HFFc6 (cell line): ENCODE results near the gene ZNF155. TPM values are rescaled to one million over a fixed set of nuclear protein-coding genes. Genes with fewer than 3 reads are reported as not detected.
A peak's percentile ranks its signal among the peaks of the same experiment; 100 is the strongest.

ENCODE experiments used
- DNase-seq: peaks from one replicate; pipeline ENCODE4 v3.0.0-alpha.2; 2018
- H3K27ac Mint-ChIP-seq: 2 replicates; pipeline ENCODE4 v1.8.0; 2020; ENCODE audit warnings: mild to moderate bottlenecking, mixed read lengths
- H3K27me3 Mint-ChIP-seq: 2 replicates; pipeline ENCODE4 v1.8.0; 2021; ENCODE audit warnings: mild to moderate bottlenecking, moderate library complexity, mixed read lengths; ENCODE audit not compliant: insufficient read depth
- H3K36me3 Mint-ChIP-seq: 2 replicates; pipeline ENCODE4 v1.8.0; 2021; ENCODE audit warnings: low read depth, mixed read lengths
- H3K4me1 Mint-ChIP-seq: 2 replicates; pipeline ENCODE4 v1.8.0; 2020; ENCODE audit warnings: low read depth, mixed read lengths
- H3K4me3 Mint-ChIP-seq: 2 replicates; pipeline ENCODE4 v1.8.0; 2020; ENCODE audit warnings: mild to moderate bottlenecking, moderate library complexity, mixed read lengths
- H3K9me3 Mint-ChIP-seq: 2 replicates; pipeline ENCODE4 v1.8.0; 2020; ENCODE audit warnings: mild to moderate bottlenecking, mixed read lengths
- CTCF ChIP-seq: fragments of 200-600 bp; sonication (generic); IDR thresholded peaks from 2 replicates; pipeline ENCODE4 v1.5.0; 2021; ENCODE audit warnings: antibody characterized with exemption, mild to moderate bottlenecking
- long read RNA-seq: library from polyadenylated mRNA; unstranded; transcript quantifications from one replicate; pipeline ENCODE4 v2.0.0, GENCODE V29; 2019
- total RNA-seq, 6 experiments: library from RNA; stranded (reverse); fragmentation: NEBNext Ultra II Directional; extraction: Animal tissue kit (Norgen Biotek cat#: 25700); gene quantifications; 2 replicates in 1 of 6; 3 replicates in 5 of 6; pipeline ENCODE4 v1.2.3, GENCODE V29; 2021

The ZNF155 gene
- 1 to 10 TPM; 5.7 to 6.7 (median 6.4) TPM for total RNA-seq
- long read RNA-seq, partial matches to known transcripts: 1 of 17 reads
- long read RNA-seq, other reads (novel, unspliced or antisense): 12 of 17 reads

- H3K4me1 Mint-ChIP-seq: peaks cover 10% of the 10 kb centered on the region
- no peaks in the 10 kb centered on the region; the same call in 1 of the 2 replicates for H3K27me3 Mint-ChIP-seq
- no peak for TF ChIP-seq CTCF
- peak; percentile 98 for DNase-seq
- peak within 1 kb of the TSS; percentile 97 for H3K4me3 Mint-ChIP-seq
- peaks cover 17% of the 10 kb centered on the region for H3K36me3 Mint-ChIP-seq
- H3K9me3 Mint-ChIP-seq: no peaks in the 10 kb centered on the region
- peak within 1 kb of the TSS; percentile 92 for H3K27ac Mint-ChIP-seq
These were observed at the start of gene ZNF155 for GRCh38 chr19:43983912-43984686. ZNF155 (plus strand) TSS chr19:43984188; CDS start chr19:43988544, 4,356 bp downstream.

GRCh38 chr19:43934985-43935708 lies 48.8 kb upstream of the ZNF155 start, which contains the start of gene ZNF45:
ZNF45 (minus strand) TSS chr19:43935282; CDS start chr19:43922185, 13,097 bp downstream.
- Mint-ChIP-seq H3K36me3 (peaks cover 24% of the 10 kb centered on the region), H3K4me1 (peaks cover 15% of the 10 kb centered on the region), H3K27ac (peak within 1 kb of the TSS; percentile 92), H3K9me3 (peaks cover 4% of the 10 kb centered on the region; the same call in 1 of the 2 replicates), H3K4me3 (peak within 1 kb of the TSS; percentile 98), H3K27me3 (no peaks in the 10 kb centered on the region; the same call in none of the 2 replicates)
- TF ChIP-seq CTCF: no peak
- peak; percentile 77 for DNase-seq

- Mint-ChIP-seq H3K9me3 (peaks cover 4% of the 10 kb centered on the region; the same call in 1 of the 2 replicates), H3K4me3 (no peak overlapping the region), H3K27ac (no peak overlapping the region), H3K27me3 (no peaks in the 10 kb centered on the region; the same call in none of the 2 replicates), H3K4me1 (peaks cover 15% of the 10 kb centered on the region), H3K36me3 (peaks cover 14% of the 10 kb centered on the region)
- TF ChIP-seq CTCF: no peak
- no peak for DNase-seq
These were observed 47.8 kb upstream of the ZNF155 start for GRCh38 chr19:43936188-43936587.

- DNase-seq: no peak
- Mint-ChIP-seq H3K27ac (no peak overlapping the region), H3K27me3 (no peaks in the 10 kb centered on the region; the same call in none of the 2 replicates), H3K9me3 (peaks cover 4% of the 10 kb centered on the region; the same call in 1 of the 2 replicates), H3K4me1 (peaks cover 6% of the 10 kb centered on the region; the same call in 1 of the 2 replicates), H3K36me3 (no peaks in the 10 kb centered on the region), H3K4me3 (no peak overlapping the region)
- TF ChIP-seq CTCF: no peak
These were observed 44.3 kb upstream of the ZNF155 start for GRCh38 chr19:43939557-43940260.

- no peak for TF ChIP-seq CTCF
These were observed 43.3 kb upstream of the ZNF155 start for GRCh38 chr19:43940719-43941118.

More at GRCh38 chr19:43940719-43941118, 43.3 kb upstream of the ZNF155 start:
- Mint-ChIP-seq H3K4me1 (peaks cover 2% of the 10 kb centered on the region; the same call in 1 of the 2 replicates), H3K4me3 (no peak overlapping the region), H3K27ac (no peak overlapping the region), H3K27me3 (no peaks in the 10 kb centered on the region; the same call in none of the 2 replicates), H3K9me3 (peaks cover 4% of the 10 kb centered on the region; the same call in 1 of the 2 replicates), H3K36me3 (no peaks in the 10 kb centered on the region)
- DNase-seq: no peak
